Adrenal gland (tissue), 5 donors: ENCODE measurements around the gene PGM1.

Source experiments
- POLR2A ChIP-seq, 2 donors: fragments of 450-650 bp; IDR thresholded peaks; one replicate each; pipeline ENCODE4 v1.6.1; 2017; ENCODE audit warnings: antibody characterized with exemption in 2 of 2, mild to moderate bottlenecking in 2 of 2, moderate library complexity in 1 of 2
- TF ChIP-seq, protein P1 (sequence below), 6 experiments: fragments of 450-650 bp in 4 of 6; fragments of 200-600 bp in 2 of 6; sonication (generic) in 1 of 6; IDR thresholded peaks; 1 replicate in 5 of 6; 2 replicates in 1 of 6; pipeline versions ENCODE4 v1.5.1 to v1.8.0; 2016 to 2021; ENCODE audit warnings: antibody characterized with exemption in 6 of 6, mild to moderate bottlenecking in 2 of 6, moderate library complexity in 1 of 6
- donor health status: DM: no; HTN: no; CAD: no.

DNA sequence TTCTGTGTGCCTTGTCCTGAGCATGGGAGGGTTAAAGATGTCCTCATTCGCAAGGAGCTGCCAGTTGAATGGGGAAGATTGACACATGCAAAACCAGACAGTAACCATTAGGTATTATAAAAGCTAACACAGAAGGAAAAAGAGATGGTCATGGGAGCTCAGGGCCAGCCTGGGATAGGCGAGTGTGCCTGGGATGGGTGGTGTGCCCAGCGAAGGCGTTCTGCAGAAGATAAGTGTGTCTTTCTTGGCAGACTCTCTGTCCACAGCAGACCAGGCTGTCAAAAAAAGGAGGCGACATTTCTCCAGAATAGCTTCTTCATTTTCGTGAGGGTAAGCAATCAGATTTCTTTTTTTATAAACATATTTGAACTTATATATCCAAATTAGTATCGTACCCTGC is 14.1 kb downstream of the PGM1 start:
- TF ChIP-seq, protein P1, sequence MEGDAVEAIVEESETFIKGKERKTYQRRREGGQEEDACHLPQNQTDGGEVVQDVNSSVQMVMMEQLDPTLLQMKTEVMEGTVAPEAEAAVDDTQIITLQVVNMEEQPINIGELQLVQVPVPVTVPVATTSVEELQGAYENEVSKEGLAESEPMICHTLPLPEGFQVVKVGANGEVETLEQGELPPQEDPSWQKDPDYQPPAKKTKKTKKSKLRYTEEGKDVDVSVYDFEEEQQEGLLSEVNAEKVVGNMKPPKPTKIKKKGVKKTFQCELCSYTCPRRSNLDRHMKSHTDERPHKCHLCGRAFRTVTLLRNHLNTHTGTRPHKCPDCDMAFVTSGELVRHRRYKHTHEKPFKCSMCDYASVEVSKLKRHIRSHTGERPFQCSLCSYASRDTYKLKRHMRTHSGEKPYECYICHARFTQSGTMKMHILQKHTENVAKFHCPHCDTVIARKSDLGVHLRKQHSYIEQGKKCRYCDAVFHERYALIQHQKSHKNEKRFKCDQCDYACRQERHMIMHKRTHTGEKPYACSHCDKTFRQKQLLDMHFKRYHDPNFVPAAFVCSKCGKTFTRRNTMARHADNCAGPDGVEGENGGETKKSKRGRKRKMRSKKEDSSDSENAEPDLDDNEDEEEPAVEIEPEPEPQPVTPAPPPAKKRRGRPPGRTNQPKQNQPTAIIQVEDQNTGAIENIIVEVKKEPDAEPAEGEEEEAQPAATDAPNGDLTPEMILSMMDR (IDR thresholded peaks at IDR 0.05): no peak
- TF ChIP-seq POLR2A (IDR thresholded peaks at IDR 0.05): no peak
